Natural killer cell treated with Interleukin-12 subunit alpha and Interleukin-12 subunit beta and Interleukin-15 and Interleukin-18, amount 100 ng/mL, for 72 hours (primary cell): ENCODE results near the gene CEP295NL. TPM values are rescaled to one million over a fixed set of nuclear protein-coding genes. Genes with fewer than 3 reads are reported as not detected.
"Not testable (repeated sequence)": the region's sequence is repeated elsewhere in the genome, so short reads cannot be mapped to it uniquely, and the experiment has no call there.

Experiments used
- ATAC-seq, 2 donors: fragments of 150-1000 bp; cut with Tn5 transposase in 1 of 2; sonication (Bioruptor Pico), chemical (Tn5 transposase) in 1 of 2; 2 replicates each; pipeline ENCODE4 v1.10.0; 2021
- DNase-seq: peaks from one replicate; pipeline ENCODE4 v3.0.0; 2022; ENCODE audit warnings: low spot score
- H3K27ac Mint-ChIP-seq, 2 donors: 1 replicate in 1 of 2; 2 replicates in 1 of 2; pipeline ENCODE4 v1.8.0; 2022; ENCODE audit warnings: mixed read lengths in 2 of 2, mild to moderate bottlenecking in 1 of 2, moderate library complexity in 1 of 2
- H3K27me3 Mint-ChIP-seq, 2 donors: 1 replicate in 1 of 2; 2 replicates in 1 of 2; pipeline ENCODE4 v1.8.0; 2022; ENCODE audit warnings: mixed read lengths in 2 of 2
- H3K36me3 Mint-ChIP-seq: one replicate; pipeline ENCODE4 v1.8.0; 2022; ENCODE audit warnings: mixed read lengths
- H3K4me1 Mint-ChIP-seq, 2 donors: 1 replicate in 1 of 2; 2 replicates in 1 of 2; pipeline ENCODE4 v1.8.0; 2022; ENCODE audit warnings: low read depth in 2 of 2, mixed read lengths in 2 of 2, mild to moderate bottlenecking in 1 of 2
- H3K4me3 Mint-ChIP-seq: one replicate; pipeline ENCODE4 v1.8.0; 2022; ENCODE audit warnings: mixed read lengths
- H3K9me3 Mint-ChIP-seq: 2 replicates; pipeline ENCODE4 v1.8.0; 2022; ENCODE audit warnings: mixed read lengths
- total RNA-seq, 2 donors: library from RNA; stranded (reverse); gene quantifications; one replicate each; pipeline ENCODE4 v1.2.3, GENCODE V29; 2022

The CEP295NL gene, protein sequence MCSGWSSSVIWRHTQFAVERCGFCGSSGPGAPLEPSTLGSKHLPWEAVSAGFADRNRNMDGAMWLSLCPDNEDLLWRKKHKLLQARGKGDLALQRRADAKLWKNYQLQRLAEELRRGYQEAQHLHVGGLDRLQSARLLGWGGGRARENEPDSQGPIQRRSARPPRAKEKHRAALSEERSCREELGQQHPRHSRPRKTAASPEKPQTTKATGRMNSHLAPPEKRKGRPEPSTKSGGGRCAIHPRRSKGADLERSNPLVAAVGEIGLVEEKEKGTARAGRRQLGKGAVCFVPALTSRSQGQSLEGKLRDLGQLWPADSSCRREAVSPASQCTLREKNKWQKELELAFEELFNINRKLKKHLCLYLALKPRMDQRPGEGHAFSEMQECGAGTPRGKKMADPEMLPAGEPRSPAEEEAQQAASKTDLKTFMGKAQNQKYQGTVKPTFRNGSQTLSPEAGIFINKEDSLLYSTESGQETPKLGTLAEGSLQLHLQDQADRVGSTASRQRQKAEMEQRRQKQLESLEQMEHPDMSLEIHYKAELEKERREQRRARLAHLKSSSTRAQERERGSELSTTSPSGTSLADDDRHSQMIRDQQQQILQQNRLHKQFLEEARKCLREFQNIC
- not detected for total RNA-seq

DNA sequence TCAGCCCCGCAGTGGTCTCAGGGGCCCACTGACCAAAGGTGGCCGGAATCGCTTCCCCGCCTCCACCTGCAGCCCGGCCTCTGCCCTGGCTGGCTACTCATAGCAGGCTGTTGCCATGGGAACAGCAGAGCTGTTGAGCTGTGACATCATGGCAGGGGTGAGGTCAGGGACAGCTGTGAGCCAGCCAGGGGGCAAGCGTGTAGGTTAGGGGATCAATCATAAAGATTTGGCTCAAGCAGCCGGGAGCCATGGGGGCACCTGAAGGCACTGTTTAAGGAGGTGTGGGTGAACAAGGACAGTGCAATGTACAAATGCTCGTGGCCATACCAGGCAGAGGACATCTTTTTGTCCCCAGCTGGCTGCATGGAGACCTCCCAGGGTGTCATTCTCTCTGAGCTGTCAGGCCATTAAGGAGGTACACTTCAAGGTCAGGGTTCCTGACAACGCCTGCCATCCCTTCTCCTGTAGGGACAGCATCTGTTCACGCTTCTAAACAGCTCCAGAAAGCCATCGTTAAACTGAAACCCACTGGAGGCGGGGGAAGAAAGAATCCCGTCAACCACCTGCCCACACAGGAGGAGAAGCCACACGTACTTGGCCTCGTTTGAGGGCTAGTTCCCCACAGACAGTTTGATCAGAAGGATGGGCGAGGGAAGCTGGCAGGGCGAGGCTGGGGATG, at the start of gene CEP295NL:
Gene CEP295NL, minus strand, starts transcription at position 101 of the 679 bp plus-strand sequence. CDS start 1,373 bp downstream, outside the sequence.
- no peak within 1 kb of the TSS for H3K27ac Mint-ChIP-seq
- ATAC-seq, result no peak

DNA sequence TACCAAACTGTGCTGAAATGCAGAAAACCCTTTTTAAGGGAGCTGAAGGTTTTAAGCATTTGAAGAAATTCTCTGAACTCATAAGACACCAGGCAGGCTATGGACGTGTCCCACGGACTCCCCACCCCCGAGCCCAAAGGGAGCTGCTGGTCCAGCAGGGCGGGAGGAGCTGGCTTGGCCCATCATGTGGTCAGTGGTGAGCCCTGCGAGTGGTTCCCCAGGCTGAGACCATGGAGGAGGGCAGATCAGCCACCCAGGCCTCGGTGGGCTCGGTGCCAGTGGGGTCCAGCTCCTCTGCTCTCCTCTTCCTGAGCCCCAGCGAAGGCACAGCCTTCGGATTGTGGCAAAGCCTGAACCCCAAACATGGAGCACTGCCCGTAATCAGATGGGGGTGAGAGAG, 49.7 kb upstream of the CEP295NL start:
- H3K27me3 Mint-ChIP-seq, result no peaks in the 10 kb centered on the region
- H3K27ac Mint-ChIP-seq, result no peak overlapping the region
- H3K36me3 Mint-ChIP-seq, result no peaks in the 10 kb centered on the region
- DNase-seq (no peak), ATAC-seq (no peak)
- no peaks in the 10 kb centered on the region for H3K4me1 Mint-ChIP-seq
- H3K9me3 Mint-ChIP-seq, result no peaks in the 10 kb centered on the region
- H3K4me3 Mint-ChIP-seq, result no peak overlapping the region

More for the DNA sequence above, at the start of gene CEP295NL:
- no peak within 1 kb of the TSS for H3K4me3 Mint-ChIP-seq
- no peaks in the 10 kb centered on the region for H3K9me3 Mint-ChIP-seq
- no peaks in the 10 kb centered on the region for H3K36me3 Mint-ChIP-seq
- DNase-seq, result no peak
- peaks cover 0 to 2% of the 10 kb centered on the region in 2 donors for H3K4me1 Mint-ChIP-seq
- H3K27me3 Mint-ChIP-seq, result no peaks in the 10 kb centered on the region

DNA sequence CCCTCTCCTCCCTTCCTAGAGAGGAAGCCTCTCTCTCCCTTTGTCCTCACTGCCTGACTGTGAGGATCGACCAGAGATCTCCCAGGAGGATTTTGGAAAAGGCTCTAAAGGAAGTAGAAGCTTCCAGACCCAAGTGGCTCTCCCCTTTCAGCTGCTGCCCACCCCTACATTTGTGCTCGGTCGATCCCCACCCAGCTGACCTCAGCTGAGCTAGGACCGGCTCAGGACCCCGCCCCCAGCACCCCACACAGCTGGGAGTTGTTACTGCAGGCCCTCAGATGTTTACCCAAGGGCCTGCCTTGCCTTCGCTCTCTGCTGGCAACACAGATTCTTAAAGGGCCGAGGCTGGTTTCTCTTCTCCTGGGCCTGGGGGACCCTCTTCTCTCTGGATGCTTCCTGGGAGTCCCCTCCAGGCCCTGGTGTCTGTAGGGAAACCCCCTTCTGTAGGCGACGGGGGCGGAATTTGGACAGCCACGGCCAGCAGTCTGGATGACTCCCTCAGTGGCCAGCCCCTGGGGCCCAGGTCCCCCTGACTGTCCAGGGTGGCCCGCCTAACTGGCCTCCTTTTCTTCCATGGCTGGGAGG, 49.1 kb upstream of the CEP295NL start:
- no peak for ATAC-seq
- Mint-ChIP-seq H3K4me1 (no peaks in the 10 kb centered on the region), H3K9me3 (no peaks in the 10 kb centered on the region), H3K4me3 (no peak overlapping the region), H3K27ac (no peak overlapping the region), H3K27me3 (no peaks in the 10 kb centered on the region), H3K36me3 (no peaks in the 10 kb centered on the region)
- DNase-seq, result no peak

DNA sequence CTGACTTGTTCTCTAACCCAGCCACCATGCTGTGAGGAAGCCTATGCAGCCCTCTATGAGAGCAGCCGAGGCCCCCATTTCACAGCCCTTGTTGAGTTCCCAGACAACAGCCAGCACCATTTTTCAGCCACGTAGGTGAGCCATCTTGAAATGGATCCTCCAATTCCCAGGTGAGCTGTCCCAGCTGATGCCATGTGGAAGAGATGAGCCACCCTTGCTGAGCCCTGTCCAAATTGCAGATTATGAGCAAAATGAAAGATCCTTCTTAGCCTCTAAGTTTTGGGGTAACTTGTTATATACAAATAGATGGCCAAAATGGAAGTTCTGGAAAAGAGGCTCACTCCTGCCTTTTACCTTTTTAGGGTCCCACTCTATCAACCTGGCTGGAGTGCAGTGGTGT, 47.9 kb upstream of the CEP295NL start:
- H3K27ac Mint-ChIP-seq, result no peak overlapping the region
- H3K4me1 Mint-ChIP-seq, result no peaks in the 10 kb centered on the region
- H3K27me3 Mint-ChIP-seq, result peaks cover 0 to 2% of the 10 kb centered on the region in 2 donors
- ATAC-seq (no peak), DNase-seq (no peak)
- H3K36me3 Mint-ChIP-seq, result no peaks in the 10 kb centered on the region
- H3K9me3 Mint-ChIP-seq, result no peaks in the 10 kb centered on the region
- no peak overlapping the region for H3K4me3 Mint-ChIP-seq

DNA sequence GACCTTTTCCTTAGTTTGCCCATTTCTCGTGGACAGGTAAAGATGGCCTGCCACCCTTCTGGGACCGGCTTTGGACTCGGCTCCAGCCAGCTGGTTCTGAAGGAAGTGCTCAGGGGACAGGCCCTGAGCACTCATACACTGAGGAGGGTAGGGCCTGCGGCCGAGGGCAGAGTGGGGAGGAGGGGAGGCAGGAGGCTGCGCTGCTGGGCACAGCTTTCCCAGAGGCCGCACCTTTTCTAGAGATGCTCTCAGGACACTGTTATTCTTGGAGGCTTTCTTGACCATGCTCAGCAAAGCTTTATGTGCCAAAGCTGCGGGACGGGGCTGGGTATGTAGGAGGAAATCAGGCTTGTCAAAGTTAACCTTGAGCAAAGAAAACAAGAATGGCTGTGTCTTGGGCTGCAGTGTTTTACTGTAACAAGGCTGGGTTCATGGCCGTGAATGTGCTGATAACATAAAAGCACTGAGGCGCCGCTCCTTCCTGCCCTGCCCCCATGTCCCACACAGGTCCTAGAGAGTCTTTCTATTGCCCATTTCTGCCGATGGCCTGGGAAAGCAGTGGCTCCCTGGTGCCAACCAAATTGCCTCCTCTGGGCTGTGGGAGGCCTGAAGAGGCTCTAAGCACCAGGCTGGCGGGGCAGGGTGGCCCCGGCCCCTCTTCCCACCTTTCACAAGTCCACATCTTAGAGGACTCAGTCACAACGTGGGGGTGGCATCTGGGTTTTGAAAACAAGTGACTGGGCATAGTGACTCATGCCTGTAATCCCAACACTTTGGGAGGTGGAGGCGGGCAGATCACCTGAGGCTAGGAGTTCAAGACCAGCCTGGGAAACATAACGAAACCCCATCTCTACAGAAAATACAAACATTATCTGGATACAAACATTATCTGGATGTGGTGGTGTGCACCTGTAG, 44.5 kb upstream of the CEP295NL start:
- no peaks in the 10 kb centered on the region for H3K4me1 Mint-ChIP-seq
- no peak overlapping the region for H3K27ac Mint-ChIP-seq
- H3K36me3 Mint-ChIP-seq, result no peaks in the 10 kb centered on the region
- no peak overlapping the region for H3K4me3 Mint-ChIP-seq
- no peak for ATAC-seq
- DNase-seq, result no peak
- no peaks in the 10 kb centered on the region for H3K9me3 Mint-ChIP-seq
- peaks cover 0 to 6% of the 10 kb centered on the region in 2 donors for H3K27me3 Mint-ChIP-seq

DNA sequence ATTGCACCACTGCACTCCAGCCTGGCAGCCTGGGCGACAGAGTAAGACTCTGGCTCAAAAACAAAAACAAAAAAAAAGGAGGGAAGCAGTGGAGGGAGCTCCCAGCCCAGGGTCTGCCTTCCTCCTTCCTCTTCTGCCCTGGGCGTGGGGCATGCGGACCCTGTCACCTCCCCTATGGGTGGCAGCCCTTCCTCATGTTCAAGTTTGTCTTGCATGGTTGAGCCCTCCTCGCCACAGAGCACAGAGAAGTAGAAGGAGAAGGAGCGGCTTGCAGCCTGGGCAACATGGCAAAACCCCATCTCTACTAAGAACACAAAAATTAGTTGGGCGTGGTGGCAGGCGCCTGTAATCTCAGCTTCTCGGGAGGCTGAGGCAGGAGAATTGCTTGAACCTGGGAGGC, 43.6 kb upstream of the CEP295NL start:
- peaks cover 0 to 6% of the 10 kb centered on the region in 2 donors for H3K27me3 Mint-ChIP-seq
- DNase-seq (no peak), ATAC-seq (no peak)
- H3K36me3 Mint-ChIP-seq, result no peaks in the 10 kb centered on the region
- H3K4me1 Mint-ChIP-seq, result no peaks in the 10 kb centered on the region
- H3K27ac Mint-ChIP-seq, result no peak overlapping the region
- no peaks in the 10 kb centered on the region for H3K9me3 Mint-ChIP-seq
- no peak overlapping the region for H3K4me3 Mint-ChIP-seq

DNA sequence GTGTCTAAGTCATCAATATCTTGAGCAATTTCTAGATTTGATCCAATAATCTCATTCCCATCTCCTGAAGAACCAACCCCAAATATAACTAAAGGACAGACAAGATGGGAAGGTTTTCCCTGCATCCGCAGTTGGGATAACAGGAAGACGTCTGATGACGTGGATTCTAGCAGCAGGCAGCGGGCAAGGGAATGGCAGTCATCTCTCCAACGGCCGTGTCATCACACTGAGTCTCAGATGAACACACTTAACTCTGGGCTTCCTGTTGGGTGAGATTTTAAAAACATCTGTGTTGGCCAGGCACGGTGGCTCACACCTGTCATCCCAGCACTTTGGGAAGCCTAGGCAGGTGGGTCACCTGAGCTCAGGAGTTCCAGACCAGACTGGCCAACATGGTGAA, 43.1 kb upstream of the CEP295NL start:
- H3K9me3 Mint-ChIP-seq, result no peaks in the 10 kb centered on the region
- H3K4me3 Mint-ChIP-seq, result no peak overlapping the region
- H3K4me1 Mint-ChIP-seq, result no peaks in the 10 kb centered on the region
- DNase-seq, result no peak
- H3K27me3 Mint-ChIP-seq, result peaks cover 0 to 6% of the 10 kb centered on the region in 2 donors
- no peaks in the 10 kb centered on the region for H3K36me3 Mint-ChIP-seq
- no peak for ATAC-seq
- H3K27ac Mint-ChIP-seq, result no peak overlapping the region

DNA sequence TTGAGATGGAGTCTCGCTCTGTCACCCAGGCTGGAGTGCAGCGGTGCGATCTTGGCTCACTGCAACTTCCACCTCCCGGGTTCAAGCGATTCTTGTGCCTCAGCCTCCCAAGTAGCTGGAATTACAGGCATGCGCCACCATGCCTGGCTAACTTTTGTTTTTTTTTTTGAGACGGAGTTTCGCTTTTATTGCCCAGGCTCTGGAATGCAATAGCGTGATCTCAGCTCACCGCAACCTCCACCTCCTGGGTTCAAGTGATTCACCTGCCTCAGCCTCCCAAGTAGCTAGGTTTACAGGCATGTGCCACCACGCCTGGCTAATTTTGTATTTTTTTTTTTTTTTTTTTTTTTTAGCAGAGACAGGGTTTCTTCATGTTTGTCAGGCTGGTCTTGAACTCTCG, 42.5 kb upstream of the CEP295NL start:
- not testable (repeated sequence) for ATAC-seq, H3K27ac Mint-ChIP-seq, H3K36me3 Mint-ChIP-seq, H3K4me1 Mint-ChIP-seq, H3K27me3 Mint-ChIP-seq, H3K4me3 Mint-ChIP-seq, DNase-seq, H3K9me3 Mint-ChIP-seq

DNA sequence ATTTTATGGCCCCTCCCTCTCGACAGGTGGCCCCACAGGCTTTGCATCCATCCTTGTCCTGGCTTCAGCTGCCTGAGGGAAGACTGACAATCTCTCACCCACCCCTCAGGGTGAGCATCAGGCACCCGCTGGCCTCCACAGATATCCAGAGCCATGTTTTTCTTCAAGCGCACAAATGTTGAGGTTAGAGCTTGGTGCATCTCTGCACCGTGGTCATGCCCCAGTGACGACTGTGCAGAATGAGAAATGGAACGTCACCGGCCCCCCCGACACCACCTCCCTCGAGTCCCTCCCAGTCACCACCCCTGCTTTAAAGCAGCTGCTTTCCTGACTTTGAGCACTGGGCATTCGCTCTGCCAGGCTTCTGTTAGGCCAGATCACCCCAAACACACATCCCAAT, 42.0 kb upstream of the CEP295NL start:
- DNase-seq (no peak), ATAC-seq (no peak)
- Mint-ChIP-seq H3K27ac (no peak overlapping the region), H3K4me1 (no peaks in the 10 kb centered on the region), H3K4me3 (no peak overlapping the region), H3K27me3 (peaks cover 0 to 6% of the 10 kb centered on the region in 2 donors), H3K36me3 (no peaks in the 10 kb centered on the region), H3K9me3 (no peaks in the 10 kb centered on the region)

DNA sequence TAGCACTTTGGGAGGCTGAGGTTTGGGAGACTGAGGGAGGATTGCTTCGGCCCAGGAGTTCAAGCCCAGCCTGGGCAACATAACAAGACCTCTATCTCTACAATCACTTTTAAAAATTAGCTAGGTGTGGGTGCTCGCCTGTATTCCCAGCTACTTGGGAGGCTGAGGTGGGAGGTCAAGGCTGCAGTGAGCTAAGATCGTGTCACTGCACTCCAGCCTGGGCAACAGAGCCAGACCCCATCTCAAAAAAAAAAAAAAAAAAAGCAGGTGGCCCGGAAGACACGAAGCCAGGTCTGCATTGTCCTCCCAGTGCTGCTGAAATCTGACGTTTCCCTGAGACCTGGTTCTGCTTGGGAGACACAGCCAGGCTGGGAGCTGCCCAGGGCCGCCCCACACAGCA, 41.0 kb upstream of the CEP295NL start:
- no peaks in the 10 kb centered on the region for H3K4me1 Mint-ChIP-seq
- no peak overlapping the region for H3K4me3 Mint-ChIP-seq
- no peak for ATAC-seq
- no peak overlapping the region for H3K27ac Mint-ChIP-seq
- H3K27me3 Mint-ChIP-seq, result peaks cover 0 to 6% of the 10 kb centered on the region in 2 donors
- no peak for DNase-seq
- no peaks in the 10 kb centered on the region for H3K36me3 Mint-ChIP-seq
- no peaks in the 10 kb centered on the region for H3K9me3 Mint-ChIP-seq

DNA sequence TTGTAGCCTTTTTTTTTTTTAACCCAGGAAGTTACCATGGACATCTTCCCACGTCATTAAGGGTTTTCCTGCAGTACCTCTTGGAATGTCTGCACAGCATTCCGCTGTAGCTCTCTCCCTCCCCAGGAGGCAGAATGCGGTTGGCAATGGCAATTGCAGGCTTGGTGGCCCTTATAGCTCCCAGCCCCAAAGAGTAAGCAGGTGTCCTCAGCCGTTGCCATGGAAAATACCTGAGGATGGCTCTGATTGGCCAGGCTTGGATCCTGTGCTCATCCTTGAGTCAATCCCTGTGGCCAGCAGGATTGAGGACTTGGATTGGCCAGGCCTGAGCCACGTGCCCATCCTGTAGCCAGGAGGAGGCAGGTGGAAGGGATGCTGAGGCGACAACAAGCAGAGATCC, 37.7 kb upstream of the CEP295NL start:
- no peaks in the 10 kb centered on the region for H3K9me3 Mint-ChIP-seq
- no peak overlapping the region for H3K4me3 Mint-ChIP-seq
- H3K36me3 Mint-ChIP-seq, result no peaks in the 10 kb centered on the region
- ATAC-seq, result no peak
- H3K4me1 Mint-ChIP-seq, result no peaks in the 10 kb centered on the region
- DNase-seq, result no peak
- no peak overlapping the region for H3K27ac Mint-ChIP-seq
- peaks cover 0 to 3% of the 10 kb centered on the region in 2 donors for H3K27me3 Mint-ChIP-seq

DNA sequence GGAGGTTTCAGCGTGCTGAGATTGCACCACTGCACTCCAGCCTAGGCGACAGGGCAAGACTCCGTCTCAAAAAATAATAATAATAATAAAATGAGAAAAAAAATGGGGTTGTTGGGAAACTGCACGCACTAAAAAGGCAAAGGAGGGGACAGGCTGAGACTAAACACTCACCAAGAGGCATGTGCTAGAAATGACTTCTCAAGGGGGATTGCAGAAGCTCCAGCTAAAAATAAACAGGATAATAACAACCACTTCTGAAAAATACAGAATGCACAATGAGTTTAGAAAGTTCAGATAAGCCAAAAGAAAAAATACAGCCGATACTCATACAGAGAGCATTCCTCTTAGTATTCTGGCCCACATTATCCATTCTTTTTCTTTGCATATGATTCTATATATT, 37.3 kb upstream of the CEP295NL start:
- Mint-ChIP-seq H3K36me3 (no peaks in the 10 kb centered on the region), H3K4me3 (no peak overlapping the region), H3K4me1 (no peaks in the 10 kb centered on the region)

DNA sequence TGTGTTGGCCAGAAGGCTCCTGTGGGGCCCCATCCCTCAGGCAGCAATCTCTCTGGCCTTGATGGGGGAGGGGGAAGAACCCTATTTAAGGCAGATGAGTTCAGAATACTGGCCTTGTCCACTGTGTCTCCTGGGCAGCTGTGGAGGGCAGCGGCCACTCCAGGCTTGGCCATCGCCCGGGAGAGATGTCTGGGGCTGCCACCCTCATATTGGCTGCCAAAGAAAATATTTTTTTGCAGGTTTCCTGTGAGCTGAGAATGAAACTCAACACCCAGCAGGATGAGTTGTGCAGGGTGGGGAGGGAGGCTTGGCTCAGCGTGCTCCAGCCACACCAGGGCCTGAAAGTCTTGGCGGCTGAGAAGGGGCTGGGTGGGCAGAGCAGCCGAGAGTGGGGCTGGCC, 36.6 kb upstream of the CEP295NL start:
- no peaks in the 10 kb centered on the region for H3K36me3 Mint-ChIP-seq
- no peak for ATAC-seq

More for the DNA sequence above, 37.3 kb upstream of the CEP295NL start:
- DNase-seq, result no peak
- no peaks in the 10 kb centered on the region for H3K9me3 Mint-ChIP-seq
- no peak for ATAC-seq
- peaks cover 0 to 3% of the 10 kb centered on the region in 2 donors for H3K27me3 Mint-ChIP-seq
- H3K27ac Mint-ChIP-seq, result no peak overlapping the region

More for the DNA sequence above, 36.6 kb upstream of the CEP295NL start:
- H3K27me3 Mint-ChIP-seq, result peaks cover 0 to 3% of the 10 kb centered on the region in 2 donors
- no peak overlapping the region for H3K4me3 Mint-ChIP-seq
- H3K27ac Mint-ChIP-seq, result no peak overlapping the region
- no peak for DNase-seq
- no peaks in the 10 kb centered on the region for H3K9me3 Mint-ChIP-seq
- peaks cover 0 to under 1% of the 10 kb centered on the region in 2 donors for H3K4me1 Mint-ChIP-seq
